GM19328 (cell line): ENCODE results near the gene NETO2.
"Not testable (repeated sequence)": the region's sequence is repeated elsewhere in the genome, so short reads cannot be mapped to it uniquely, and the experiment has no call there.

Experiments used
- ATAC-seq: cut with Tn5 transposase; IDR thresholded peaks from one replicate; pipeline ENCODE4 v1.9.1; 2021; ENCODE audit warnings: mild to moderate bottlenecking, moderate library complexity; ENCODE audit not compliant: unreplicated experiment

The NETO2 gene, protein sequence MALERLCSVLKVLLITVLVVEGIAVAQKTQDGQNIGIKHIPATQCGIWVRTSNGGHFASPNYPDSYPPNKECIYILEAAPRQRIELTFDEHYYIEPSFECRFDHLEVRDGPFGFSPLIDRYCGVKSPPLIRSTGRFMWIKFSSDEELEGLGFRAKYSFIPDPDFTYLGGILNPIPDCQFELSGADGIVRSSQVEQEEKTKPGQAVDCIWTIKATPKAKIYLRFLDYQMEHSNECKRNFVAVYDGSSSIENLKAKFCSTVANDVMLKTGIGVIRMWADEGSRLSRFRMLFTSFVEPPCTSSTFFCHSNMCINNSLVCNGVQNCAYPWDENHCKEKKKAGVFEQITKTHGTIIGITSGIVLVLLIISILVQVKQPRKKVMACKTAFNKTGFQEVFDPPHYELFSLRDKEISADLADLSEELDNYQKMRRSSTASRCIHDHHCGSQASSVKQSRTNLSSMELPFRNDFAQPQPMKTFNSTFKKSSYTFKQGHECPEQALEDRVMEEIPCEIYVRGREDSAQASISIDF

DNA sequence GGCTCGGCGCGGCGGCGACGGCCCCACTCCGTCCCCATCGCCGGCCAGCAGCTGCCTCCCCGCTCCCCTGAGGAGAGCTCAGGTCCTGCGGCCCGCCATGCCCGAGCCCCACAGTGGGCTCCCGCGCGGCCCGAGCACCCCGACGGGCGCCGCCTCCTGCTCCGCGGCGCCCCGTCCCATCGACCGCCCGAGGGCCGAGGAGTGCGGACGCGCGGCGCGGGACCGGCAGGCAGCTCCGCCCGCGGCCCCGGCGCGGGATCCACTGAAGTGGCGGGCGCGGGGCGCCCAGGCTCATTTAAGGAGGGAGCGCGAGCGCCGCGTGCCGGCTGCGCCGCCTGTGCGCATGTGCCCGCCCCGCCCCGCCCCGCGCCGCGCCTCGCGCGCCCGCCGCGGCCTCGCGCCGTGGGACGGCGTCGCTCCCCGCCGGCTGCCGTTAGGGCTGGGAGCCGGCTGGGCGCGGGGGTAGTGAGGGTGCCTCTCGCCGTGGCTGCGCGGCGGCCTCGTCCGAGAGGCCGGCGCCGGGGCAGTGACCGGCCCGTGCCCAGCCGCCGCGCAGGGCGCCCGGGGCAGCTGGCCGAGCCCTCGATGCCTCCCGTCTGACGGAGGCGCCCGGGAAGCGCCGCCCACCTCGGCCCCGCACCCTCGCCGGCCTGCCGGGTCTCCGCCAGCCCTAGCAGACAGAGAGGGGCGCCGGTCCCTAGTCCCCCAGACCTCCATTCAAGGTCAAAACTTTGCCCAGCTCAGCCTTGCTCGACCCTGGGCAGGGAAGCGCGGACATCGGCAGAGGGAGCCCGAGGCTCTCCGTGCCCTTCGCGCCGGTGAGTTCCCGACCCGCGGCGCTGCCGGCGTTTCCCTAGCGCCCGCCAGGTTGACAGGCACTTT, at the start of gene NETO2:
NETO2 (minus strand) TSS at position 269 of the 882 bp plus-strand sequence. CDS start 333 bp downstream, outside the sequence.
- ATAC-seq: peak; percentile 52

DNA sequence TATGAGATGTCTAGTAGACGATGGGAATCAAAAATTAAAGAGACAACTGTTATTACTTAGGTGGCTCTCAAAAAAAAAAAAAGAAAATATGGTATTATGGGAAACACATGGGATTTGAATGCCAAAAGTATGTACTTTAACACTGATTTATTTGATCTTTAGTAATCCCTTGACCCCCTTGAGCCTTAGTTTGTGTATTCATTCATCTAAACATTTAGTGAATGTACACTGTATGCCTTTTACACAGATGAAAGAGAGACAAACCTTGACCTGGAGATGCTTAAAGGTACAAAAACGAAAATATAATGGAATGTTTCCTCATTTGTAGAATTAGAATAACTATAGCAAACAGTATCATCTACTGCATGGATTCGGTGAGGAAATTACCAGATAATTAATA, 38.6 kb upstream of the NETO2 start:
- no peak for ATAC-seq

DNA sequence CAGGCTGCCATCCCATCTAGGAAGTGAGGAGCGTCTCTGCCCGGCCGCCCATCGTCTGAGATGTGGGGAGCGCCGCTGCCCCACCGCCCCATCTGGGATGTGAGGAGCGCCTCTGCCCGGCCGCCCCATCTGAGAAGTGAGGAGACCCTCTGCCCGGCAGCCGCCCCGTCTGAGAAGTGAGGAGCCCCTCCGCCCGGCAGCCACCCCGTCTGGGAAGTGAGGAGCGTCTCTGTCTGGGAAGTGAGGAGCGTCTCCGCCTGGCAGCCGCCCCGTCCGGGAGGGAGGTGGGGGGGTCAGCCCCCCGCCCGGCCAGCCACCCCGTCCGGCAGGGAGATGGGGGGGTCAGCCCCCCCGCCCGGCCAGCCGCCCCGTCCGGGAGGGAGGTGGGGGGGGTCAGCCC, 37.3 kb upstream of the NETO2 start:
- not testable (repeated sequence) for ATAC-seq

DNA sequence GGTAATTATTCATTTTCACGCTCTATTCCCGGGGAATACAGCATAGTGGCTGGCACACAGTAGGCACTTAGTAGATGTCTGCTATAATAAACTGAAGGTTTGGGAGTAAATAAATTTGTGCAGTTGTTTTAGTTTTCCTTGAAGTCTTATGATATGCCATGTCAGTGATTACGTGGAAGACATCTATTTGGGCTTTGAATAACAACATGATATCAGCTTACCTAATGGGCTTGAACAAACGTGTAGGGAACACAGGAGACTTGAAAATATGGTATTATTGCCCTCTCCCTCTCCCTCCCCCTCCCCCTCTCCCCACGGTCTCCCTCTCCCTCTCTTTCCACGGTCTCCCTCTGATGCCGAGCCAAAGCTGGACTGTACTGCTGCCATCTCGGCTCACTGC, 36.3 kb upstream of the NETO2 start:
- no peak for ATAC-seq

DNA sequence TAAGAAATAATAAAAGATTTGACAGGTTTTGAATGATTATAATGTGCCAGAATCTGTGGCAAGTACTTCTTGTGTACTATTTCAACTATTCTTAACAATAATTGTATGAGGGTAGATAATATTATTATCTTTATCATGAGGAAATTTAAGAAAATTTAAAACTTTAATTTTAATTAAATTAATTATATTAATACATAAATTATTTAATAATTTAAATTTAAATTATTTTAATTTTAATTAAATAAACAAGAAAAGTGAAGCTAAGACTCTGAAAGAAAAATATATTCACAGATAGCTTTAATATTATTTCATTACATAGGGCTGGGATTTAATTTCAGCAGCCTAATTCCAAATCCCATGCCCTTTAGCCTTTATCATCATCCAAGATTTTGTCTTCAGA, 31.4 kb upstream of the NETO2 start:
- ATAC-seq: no peak

DNA sequence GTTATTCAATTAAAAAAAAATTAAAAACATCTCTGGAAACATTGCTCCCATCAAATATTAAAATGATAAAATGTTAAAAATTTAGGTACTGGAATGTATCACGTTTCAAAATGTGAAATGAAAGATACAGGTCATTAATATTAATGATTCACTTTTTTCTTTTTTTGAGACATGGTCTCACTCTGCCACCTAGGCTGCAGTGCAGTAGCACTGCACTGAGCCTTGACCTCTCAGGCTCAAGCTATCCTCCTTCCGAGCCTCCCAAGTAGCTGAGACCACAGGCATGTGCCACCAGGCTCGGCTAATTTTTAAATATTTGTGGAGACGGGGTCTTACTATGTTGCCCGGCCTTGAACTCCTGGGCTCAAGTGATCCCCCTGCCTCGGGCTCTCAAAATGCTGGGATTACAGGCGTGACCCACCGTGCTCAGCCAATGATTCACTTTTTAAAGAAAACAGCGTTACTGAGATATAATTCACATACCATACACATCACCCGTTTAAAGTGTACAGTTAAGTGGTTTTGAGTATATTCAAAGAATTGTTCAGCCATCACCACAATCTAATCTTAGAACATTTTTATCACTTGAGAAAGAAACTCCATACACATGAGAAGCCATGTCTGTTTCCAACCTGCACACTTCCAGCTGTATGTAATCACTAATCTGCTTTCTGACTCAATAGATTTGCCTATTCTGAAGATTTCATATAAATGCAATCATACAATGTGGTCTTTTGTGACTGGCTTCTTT, 19.1 kb upstream of the NETO2 start:
- no peak for ATAC-seq

DNA sequence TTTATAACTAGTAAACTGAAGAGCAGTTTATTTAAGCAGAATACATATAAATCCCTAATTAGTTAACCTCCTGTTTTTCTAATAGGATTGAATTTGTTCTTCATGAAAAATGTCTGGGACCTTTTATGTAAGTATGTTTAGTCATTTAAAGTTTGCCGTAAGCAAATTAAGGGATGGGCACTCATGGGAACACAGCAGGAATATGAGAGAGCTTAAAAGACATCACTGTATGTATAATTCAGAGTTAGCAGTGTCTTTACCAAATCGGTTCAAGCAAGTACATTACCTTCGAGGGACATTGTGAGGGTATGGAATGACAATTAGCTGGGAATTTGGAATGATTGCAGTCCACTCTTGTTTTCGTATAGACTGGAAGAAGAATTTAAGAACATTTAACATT, 17.7 kb upstream of the NETO2 start:
- ATAC-seq: no peak

DNA sequence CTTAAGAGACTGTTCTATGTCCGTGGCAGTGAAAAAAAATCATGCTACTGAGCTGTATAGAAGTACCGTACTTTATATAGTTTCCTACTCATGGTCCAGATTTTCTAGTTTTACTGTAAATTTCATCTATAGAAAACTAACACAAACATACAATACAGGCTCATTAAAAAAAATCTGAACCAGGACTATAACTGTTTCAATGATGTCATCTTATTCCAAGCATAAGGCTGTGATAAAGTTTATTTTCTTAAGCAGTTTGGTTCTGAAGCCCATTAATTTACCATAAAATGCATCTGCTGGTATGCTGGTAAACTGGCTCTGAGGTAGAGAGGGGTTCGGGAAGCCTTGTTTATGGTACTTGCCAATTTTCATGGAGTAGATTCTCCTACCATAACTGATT, 16.7 kb upstream of the NETO2 start:
- no peak for ATAC-seq

DNA sequence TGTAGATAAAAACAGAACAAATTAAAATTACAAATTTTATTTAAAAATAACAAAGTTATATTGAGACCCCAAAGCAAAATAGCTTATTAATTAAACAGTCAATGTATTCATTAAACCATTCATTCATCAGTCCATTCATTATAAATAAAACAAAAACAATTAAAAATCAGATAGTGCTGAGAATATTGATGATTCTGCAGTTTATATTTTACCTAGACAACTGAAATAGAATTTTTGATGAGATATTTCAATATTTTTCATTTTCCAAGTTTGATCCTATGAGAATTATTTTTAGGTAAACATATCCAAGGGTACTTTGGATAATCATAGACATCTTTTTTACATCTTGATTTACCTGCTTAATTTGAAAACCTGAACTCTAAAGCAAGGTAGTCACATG, 15.2 kb upstream of the NETO2 start:
- ATAC-seq: no peak

DNA sequence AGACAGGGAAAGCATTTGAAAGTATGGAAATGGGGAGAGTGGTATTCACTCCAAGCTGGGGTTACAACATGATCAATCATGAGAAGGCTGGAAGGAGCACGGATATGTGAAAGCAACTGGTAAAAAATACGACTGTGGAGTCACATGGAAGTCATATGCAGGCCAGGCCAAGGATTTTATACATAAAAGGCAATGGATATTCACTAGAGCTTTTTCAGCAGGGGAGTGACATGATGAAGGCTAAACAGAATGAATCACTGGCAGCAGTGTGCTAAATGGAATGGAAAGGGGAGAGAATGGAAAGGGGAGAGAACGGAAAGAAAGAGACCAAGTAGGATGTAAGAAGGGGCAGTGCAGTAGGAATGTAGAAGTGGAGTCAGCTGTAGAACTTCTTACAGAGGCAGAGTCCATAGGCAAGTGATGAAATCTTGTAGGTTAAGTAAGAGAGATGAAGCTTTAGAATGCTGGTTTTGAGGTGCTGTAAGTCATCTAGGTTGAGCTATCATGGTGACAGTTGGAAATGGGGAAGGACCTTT, 13.0 kb upstream of the NETO2 start:
- ATAC-seq: no peak

DNA sequence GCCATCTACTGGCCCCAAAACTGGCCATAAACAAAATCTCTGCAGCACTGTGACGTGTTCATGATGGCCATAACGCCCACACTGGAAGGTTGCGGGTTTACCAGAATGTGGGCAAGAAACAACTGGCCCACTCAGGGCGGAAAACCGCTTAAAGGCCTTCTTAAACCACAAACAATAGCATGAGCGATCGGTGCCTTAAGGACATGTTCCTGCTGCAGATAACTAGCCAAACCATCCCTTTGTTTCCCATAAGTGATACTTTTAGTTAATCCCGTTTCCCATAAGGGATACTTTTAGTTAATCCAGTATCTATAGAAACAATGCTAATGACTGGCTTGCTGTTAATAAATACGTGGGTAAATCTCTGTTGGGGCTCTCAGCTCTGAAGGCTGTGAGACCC, 8.8 kb upstream of the NETO2 start:
- ATAC-seq: not testable (repeated sequence)

DNA sequence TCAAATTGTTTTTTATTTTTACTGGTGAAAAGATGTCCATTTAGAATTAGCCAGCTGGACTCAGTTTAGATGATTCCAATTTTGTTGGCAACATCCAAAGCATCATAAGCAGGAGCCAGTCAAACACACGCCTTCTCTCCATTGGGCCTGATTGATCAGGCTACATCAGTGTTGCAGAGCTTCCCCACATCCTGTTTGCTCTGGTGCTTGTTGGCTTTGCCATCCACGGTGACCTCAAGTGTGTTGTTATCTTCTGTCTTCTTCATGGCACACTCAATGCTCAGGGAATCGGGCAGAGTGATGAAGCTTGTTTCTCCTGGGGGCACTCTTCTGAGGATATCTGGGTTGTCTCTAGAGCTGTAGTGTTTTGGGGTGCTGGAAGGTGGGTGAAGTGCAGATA, 6.3 kb upstream of the NETO2 start:
- ATAC-seq: no peak

DNA sequence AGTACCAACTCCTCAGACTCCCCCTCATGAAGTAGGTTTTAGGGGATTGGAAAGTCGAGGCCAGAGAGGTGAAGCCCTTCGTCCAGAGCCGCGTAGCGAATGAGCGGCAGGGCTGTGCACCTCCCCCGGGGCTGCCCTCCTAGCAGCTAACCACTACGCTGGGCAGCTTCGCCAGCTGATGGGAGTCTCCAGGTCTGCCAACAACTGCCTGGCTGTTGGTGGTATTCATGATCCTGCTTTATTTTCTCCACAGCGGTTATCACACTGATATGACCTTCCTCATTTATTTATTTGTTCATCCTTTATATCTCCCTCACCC, 773 bp upstream of the NETO2 start:
- no peak for ATAC-seq

DNA sequence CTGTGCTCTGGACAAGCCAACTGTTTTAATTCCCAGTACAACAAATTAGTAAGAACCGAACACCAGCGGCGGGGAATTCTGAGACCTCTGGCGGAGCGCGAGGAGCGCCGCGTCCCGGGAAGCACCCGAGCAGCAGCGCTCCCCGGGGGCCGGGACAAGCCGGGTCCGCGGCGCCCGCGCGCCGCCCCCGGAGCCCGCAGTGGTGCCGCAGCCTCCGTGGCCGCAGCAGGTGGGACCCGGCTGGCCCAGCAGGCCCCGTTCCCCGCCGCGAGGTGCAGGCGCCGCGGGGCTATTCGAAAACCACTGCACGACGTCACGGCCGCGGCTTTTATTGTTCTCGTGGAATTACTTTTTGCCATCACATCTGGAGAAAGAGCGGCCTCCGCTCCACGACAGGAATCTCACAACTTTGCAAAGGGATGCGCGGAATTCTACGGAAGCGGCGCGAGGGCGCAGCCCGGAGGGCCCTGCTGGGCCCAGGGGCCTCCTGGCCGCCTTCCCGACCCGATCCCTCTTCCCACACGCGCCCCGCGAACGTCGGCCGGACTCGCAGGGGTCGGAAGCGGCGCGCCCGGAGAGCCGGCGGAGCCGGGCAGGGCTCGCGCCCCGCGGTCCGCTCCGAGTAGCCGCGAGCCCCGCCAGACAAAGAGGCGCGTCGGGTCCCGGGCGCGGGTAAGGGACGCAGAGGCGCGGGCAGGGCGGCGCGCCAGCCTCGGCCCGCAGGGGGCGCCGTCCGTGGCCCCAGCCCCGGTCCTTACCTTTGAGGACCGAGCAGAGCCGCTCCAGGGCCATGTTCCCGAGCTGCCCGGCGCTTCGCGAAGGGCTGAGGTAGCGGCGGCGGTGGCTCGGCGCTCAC, 696 bp downstream of the NETO2 start:
- ATAC-seq: peak; percentile 55

DNA sequence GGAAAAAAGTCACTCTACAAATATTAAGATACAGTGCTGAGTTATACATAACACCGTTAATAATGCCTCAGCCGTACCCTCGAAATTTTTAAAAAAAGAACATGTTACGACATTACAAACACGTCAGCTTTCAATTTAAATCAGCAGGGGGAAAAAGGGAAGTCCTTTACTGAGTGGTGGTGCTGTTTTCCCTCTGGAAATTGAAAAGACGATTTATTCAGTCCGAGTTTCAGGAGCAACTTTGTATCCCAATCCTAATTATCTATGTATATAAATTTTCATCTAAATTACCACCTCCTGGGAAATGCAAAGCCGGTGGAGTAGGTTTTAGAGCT, 1.3 kb downstream of the NETO2 start:
- no peak for ATAC-seq

DNA sequence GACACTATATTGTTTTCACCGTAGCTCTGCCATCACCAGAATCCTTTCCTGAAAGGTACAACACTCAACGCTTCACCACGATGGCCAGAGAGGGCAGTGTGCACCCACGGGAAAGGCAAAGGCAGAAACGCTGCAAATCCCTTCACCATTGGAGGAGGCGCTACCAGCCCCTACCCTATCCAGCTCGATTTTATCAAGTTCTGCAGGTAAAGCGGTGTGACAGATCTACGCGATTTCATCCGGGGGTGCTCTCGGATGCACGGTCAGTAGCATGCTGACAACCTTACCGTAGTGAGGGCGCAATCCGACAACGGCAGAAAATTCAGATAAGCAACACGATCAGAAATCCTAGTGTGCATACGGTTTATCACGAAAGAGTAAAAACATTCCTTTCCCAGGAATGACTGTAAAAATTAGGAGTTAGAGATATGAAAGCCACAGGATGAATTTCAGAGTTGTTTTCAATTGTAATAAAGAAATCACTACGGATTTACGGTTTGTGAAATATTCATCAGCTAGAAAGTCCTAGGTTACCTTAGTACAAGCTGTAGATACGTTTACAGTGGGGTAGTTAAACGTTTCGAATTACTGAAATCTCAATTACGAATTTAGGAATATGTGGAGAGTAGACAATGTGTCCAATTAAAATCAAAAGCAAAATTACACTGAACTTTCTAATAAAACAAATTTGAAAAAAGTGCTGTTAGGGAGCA, 1.8 kb downstream of the NETO2 start:
- ATAC-seq: peak; percentile 39

DNA sequence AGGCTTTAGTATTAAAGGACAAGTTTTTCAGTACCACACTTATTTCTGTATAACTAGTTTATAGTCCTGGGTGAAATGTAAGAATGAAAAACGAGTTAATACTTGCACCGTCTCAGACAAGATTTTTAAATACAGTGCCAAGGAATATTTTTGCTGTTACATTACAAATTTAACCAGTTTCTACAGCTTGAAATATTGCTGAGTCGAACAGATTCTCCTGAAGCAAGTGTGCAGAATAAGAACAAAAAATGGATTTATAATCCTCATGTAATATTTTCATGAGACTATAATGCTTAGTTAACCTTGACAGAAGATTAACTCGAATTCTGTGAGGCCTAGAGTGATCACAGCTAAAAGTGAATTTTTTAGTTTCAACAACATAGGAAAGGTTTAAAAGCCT, 3.1 kb downstream of the NETO2 start:
- no peak for ATAC-seq

DNA sequence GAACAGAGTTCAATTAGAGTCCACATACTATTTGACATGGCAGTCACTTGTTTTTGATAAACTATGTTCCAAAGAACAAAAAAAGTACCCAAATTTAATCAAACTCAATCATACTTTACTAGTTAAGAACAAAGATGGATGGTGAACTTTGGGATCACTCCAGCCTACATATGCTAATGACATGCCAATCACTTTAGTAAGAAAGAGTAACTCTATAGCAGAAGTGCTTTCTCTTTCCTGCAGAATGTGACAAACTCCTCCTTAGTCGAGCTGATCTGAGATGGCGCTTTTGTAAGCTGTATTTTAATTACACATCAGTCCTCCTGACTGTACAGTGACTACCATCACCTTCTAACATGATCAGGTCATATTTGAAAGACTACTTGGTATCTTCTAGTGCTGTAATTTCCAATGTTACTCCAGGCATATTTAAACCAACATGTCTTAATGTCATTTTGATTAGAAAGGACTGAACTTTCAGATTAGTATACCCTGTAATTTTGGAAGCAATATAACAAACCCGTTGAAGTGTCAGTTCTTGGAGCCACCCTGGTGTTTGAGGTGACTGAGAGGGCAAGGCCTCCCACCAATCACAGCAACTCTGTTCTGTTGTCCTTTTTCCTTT, 4.1 kb downstream of the NETO2 start:
- ATAC-seq: no peak

DNA sequence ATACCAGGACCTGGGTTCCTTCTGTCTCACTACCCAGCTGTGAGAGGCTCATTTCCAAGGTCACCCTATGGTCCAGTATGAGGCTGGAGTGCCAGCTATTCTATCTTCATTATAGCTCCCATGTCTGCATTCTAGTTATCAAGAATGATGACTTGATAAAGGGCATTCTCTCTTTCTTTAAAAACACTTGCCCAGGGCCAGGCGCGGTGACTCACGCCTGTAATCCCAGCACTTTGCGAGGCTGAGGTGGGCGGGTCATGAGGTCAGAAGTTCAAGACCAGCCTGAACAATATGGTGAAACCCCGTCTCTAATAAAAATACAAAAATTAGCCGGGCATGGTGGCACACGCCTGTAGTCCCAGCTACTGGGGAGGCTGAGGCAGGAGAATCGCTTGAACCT, 5.8 kb downstream of the NETO2 start:
- not testable (repeated sequence) for ATAC-seq
